Neural progenitor cell (in vitro differentiated cells): ENCODE measurements around the gene DPM1. TPM values are rescaled to one million over a fixed set of nuclear protein-coding genes. Genes with fewer than 3 reads are reported as not detected.

ENCODE experiments used
- DNase-seq: peaks from one replicate; pipeline ENCODE4 v3.0.0-alpha.2; 2016; ENCODE audit warnings: low spot score
- H2AFZ ChIP-seq: fragments of 200-600 bp; sonication (generic); replicated peaks from 2 replicates; pipeline ENCODE4 v1.6.1; 2016; ENCODE audit warnings: antibody characterized with exemption
- H3F3A ChIP-seq: fragments of 200-600 bp; sonication (generic); 2 replicates; pipeline ENCODE4 v1.6.1; 2016; ENCODE audit warnings: antibody characterized with exemption, low read depth
- H3K27ac ChIP-seq: fragments of 200-600 bp; sonication (generic); 2 replicates; pipeline ENCODE4 v1.5.1; 2016; ENCODE audit warnings: mild to moderate bottlenecking
- H3K27me3 ChIP-seq: fragments of 200-600 bp; sonication (generic); 2 replicates; pipeline ENCODE4 v1.6.1; 2016; ENCODE audit warnings: mild to moderate bottlenecking, moderate library complexity
- H3K36me3 ChIP-seq: fragments of 200-600 bp; sonication (generic); 2 replicates; pipeline ENCODE4 v1.5.1; 2016
- H3K4me1 ChIP-seq: fragments of 200-600 bp; sonication (generic); 2 replicates; pipeline ENCODE4 v1.6.1; 2016; ENCODE audit warnings: mixed run types
- H3K4me2 ChIP-seq: fragments of 200-600 bp; sonication (generic); 2 replicates; pipeline ENCODE4 v1.6.1; 2016
- H3K4me3 ChIP-seq: fragments of 200-600 bp; sonication (generic); 2 replicates; pipeline ENCODE4 v1.5.1; 2016
- H3K79me2 ChIP-seq: fragments of 200-600 bp; sonication (generic); 2 replicates; pipeline ENCODE4 v1.6.1; 2016; ENCODE audit warnings: low read depth
- H3K9ac ChIP-seq: fragments of 200-600 bp; sonication (generic); 2 replicates; pipeline ENCODE4 v1.6.1; 2016
- H3K9me3 ChIP-seq: fragments of 200-600 bp; sonication (generic); 2 replicates; pipeline ENCODE4 v1.5.1; 2016; ENCODE audit warnings: low read depth
- H4K20me1 ChIP-seq: fragments of 200-600 bp; sonication (generic); 2 replicates; pipeline ENCODE4 v1.6.1; 2016; ENCODE audit warnings: low read depth
- H3K27ac Mint-ChIP-seq: 3 replicates; pipeline ENCODE4 v1.8.0; 2021; ENCODE audit warnings: mixed read lengths
- H3K27me3 Mint-ChIP-seq: 2 replicates; pipeline ENCODE4 v1.8.0; 2022; ENCODE audit warnings: low read depth, mild to moderate bottlenecking, inconsistent platforms, moderate library complexity, mixed read lengths; ENCODE audit not compliant: insufficient read depth
- H3K36me3 Mint-ChIP-seq: 3 replicates; pipeline ENCODE4 v1.8.0; 2021; ENCODE audit warnings: mixed read lengths
- H3K4me1 Mint-ChIP-seq: 3 replicates; pipeline ENCODE4 v1.8.0; 2021; ENCODE audit warnings: mixed read lengths
- H3K4me3 Mint-ChIP-seq: 3 replicates; pipeline ENCODE4 v1.8.0; 2021; ENCODE audit warnings: mild to moderate bottlenecking, moderate library complexity, mixed read lengths
- H3K9me3 Mint-ChIP-seq: 3 replicates; pipeline ENCODE4 v1.8.0; 2020; ENCODE audit warnings: mixed read lengths
- EZH2 ChIP-seq: fragments of 200-600 bp; sonication (generic); IDR thresholded peaks from 2 replicates; pipeline ENCODE4 v1.6.1; 2017; ENCODE audit warnings: antibody characterized with exemption, mild to moderate bottlenecking, moderate library complexity
- EZH2phosphoT487 ChIP-seq: fragments of 200-600 bp; sonication (generic); IDR thresholded peaks from 2 replicates; pipeline ENCODE4 v1.6.1; 2017; ENCODE audit warnings: antibody characterized with exemption
- total RNA-seq: library from RNA; depleted of rRNA; stranded (reverse); fragments of >200 nt; gene quantifications from 2 replicates; pipeline ENCODE4 v1.2.3, GENCODE V29; 2015; ENCODE audit warnings: low replicate concordance
- TF ChIP-seq, protein P1 (sequence below): fragments of 200-600 bp; sonication (generic); IDR thresholded peaks from 2 replicates; pipeline ENCODE4 v1.5.1; 2017; ENCODE audit warnings: antibody characterized with exemption, mild to moderate bottlenecking

Gene DPM1
- total RNA-seq, 1 donor from 2014 or later = 173 TPM

DNA sequence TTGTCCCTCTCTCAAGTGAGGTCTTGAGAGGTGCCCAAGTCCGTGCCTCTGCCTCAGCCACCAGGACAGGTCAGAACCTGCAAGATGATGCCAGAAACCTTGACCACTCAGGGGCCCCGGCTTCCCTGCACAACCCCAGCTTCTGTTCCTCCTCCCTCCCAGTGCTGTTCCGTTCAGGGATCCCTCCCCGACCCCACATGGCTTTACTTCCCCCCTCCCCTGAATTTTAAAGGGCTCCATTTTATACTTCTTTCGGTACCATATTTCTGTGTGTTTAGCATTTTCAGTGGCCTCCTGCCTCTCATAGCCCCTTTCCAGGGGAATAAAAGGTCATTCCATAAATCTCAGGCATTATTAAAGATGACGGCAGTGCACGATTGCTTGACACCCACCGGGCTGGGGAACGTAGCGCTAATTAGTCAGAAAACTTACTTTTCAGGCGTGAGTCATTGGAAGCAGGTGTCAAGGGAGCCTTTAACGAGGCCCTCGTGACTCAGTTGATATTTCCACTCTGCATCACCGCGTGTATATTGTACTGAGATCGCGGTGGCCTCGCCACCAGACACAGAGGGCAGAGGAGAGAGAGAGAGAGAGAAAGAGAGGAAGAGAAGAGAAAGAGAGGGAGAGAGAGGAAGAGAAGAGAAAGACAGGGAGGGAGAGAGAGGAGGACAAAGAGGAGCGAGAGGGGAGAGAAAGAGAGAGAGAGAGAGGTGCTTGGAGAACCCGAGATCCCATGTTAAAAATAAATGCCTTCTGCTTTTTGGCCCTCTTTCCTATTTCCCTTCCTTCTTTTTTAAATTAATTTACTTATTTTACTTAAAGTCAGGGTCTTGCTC is 43.3 kb upstream of the DPM1 start:
- Mint-ChIP-seq H3K4me1 (peaks cover 34% of the 10 kb centered on the region), H3K4me3 (no peak overlapping the region), H3K27me3 (peaks cover 11% of the 10 kb centered on the region), H3K36me3 (peaks cover 5% of the 10 kb centered on the region), H3K27ac (no peak overlapping the region), H3K9me3 (no peaks in the 10 kb centered on the region)
- DNase-seq = no peak
- no peaks in the 10 kb centered on the region for H4K20me1 ChIP-seq
- H3K4me3 ChIP-seq = no peak overlapping the region
- H3K9me3 ChIP-seq = no peaks in the 10 kb centered on the region
- H3K4me1 ChIP-seq = peaks cover 12% of the 10 kb centered on the region
- H2AFZ ChIP-seq = no peak overlapping the region
- no peak overlapping the region for H3K27ac ChIP-seq
- H3K27me3 ChIP-seq = no peaks in the 10 kb centered on the region
- no peaks in the 10 kb centered on the region for H3F3A ChIP-seq
- no peak for TF ChIP-seq EZH2phosphoT487
- no peak for TF ChIP-seq EZH2
- TF ChIP-seq, protein P1, sequence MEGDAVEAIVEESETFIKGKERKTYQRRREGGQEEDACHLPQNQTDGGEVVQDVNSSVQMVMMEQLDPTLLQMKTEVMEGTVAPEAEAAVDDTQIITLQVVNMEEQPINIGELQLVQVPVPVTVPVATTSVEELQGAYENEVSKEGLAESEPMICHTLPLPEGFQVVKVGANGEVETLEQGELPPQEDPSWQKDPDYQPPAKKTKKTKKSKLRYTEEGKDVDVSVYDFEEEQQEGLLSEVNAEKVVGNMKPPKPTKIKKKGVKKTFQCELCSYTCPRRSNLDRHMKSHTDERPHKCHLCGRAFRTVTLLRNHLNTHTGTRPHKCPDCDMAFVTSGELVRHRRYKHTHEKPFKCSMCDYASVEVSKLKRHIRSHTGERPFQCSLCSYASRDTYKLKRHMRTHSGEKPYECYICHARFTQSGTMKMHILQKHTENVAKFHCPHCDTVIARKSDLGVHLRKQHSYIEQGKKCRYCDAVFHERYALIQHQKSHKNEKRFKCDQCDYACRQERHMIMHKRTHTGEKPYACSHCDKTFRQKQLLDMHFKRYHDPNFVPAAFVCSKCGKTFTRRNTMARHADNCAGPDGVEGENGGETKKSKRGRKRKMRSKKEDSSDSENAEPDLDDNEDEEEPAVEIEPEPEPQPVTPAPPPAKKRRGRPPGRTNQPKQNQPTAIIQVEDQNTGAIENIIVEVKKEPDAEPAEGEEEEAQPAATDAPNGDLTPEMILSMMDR = no peak
- H3K36me3 ChIP-seq = no peaks in the 10 kb centered on the region
- no peak overlapping the region for H3K4me2 ChIP-seq
- H3K79me2 ChIP-seq = no peaks in the 10 kb centered on the region
- H3K9ac ChIP-seq = no peak overlapping the region

DNA sequence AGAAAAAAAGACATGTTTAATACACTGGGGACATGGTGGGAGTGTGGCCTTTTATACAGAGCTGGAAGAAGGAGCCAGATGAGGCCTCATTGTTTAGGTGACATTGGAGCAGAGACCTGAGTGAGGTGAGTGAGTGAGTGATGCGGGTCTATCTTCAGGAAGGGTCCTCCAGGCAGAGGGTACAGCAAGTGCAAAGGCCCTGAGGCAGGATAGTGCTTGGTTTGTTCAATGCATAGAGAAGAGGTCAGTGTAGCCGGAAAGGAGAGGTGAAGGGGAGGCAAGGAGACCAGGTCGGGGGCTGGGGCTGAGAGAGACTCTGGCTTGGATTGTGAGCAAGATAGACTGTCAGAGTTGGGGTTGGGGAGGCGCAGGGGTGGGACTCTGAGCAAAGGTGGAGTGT is 41.0 kb upstream of the DPM1 start:
- H3K36me3 ChIP-seq = no peaks in the 10 kb centered on the region
- TF ChIP-seq, protein P1 = no peak
- no peak for TF ChIP-seq EZH2
- no peak for TF ChIP-seq EZH2phosphoT487
- no peak overlapping the region for H3K27ac Mint-ChIP-seq

DNA sequence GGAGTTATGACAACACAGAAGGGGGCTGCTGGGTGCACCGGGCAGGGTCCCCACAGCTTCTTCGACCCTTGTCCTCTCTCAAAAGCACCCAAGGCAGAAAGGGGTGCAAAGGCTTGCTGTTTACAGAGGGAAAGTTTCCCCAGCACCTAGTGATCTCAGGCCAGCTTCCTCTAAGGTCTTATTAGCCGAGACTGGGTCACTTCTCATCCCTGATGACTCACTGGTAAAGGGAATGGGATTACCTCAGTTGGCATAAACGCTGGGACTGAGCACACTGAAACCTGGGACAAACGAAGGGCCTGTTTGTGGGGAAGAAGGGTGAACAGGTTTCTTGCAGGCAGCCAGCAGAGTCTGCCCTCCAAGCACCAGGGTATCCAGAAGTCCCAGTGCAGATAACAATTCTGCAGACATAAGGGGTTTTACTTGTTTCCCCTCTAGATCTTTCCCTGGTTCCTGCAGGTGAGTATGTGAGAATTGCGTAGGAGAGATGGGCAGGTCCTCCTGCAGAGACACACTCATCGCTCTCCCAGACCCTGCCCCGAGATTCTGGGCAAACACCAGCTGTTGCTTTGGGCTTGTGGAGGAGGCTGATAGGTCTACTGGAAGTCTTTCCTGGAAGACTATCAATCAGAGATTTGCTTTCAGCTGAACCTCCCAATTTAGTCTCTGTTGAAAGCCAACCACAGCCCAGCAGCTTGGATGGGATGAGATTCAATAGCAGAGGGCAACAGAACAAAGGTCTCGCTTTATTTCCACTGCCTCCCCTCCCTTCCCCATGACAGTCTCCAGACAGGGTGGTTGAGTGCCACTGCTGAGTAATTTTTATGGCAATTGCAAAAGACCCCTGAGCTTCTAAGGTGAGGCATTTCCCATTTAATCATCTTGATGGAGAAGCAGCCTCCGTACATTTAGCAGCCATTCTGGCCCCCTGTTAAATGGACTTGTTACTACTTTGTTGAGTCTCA is 38.9 kb upstream of the DPM1 start:
- H3K27me3 ChIP-seq = no peaks in the 10 kb centered on the region
- H3K27ac ChIP-seq = no peak overlapping the region
- H3K4me1 Mint-ChIP-seq = peaks cover 20% of the 10 kb centered on the region
- peaks cover 20% of the 10 kb centered on the region for H3K27me3 Mint-ChIP-seq
- no peaks in the 10 kb centered on the region for H3K36me3 Mint-ChIP-seq
- no peaks in the 10 kb centered on the region for H3K79me2 ChIP-seq
- H3K9me3 Mint-ChIP-seq = no peaks in the 10 kb centered on the region
- H3K9ac ChIP-seq = no peak overlapping the region
- TF ChIP-seq, protein P1 = no peak
- TF ChIP-seq EZH2phosphoT487 = no peak
- no peak for TF ChIP-seq EZH2
- H4K20me1 ChIP-seq = no peaks in the 10 kb centered on the region
- no peaks in the 10 kb centered on the region for H3K9me3 ChIP-seq
- H3K4me3 Mint-ChIP-seq = no peak overlapping the region
- H3K27ac Mint-ChIP-seq = no peak overlapping the region
- H2AFZ ChIP-seq = no peak overlapping the region
- no peak overlapping the region for H3K4me2 ChIP-seq
- H3K36me3 ChIP-seq = no peaks in the 10 kb centered on the region
- no peak for DNase-seq
- H3K4me3 ChIP-seq = no peak overlapping the region
- H3K4me1 ChIP-seq = no peaks in the 10 kb centered on the region
- no peaks in the 10 kb centered on the region for H3F3A ChIP-seq

More for the DNA sequence above, 41.0 kb upstream of the DPM1 start:
- Histone ChIP-seq H3K4me3 (no peak overlapping the region), H3K9me3 (no peaks in the 10 kb centered on the region), H3K4me1 (peaks cover 12% of the 10 kb centered on the region), H3F3A (no peaks in the 10 kb centered on the region), H3K4me2 (no peak overlapping the region), H3K79me2 (no peaks in the 10 kb centered on the region), H4K20me1 (no peaks in the 10 kb centered on the region), H3K9ac (no peak overlapping the region), H3K27me3 (no peaks in the 10 kb centered on the region), H3K27ac (no peak overlapping the region), H2AFZ (no peak overlapping the region)
- Mint-ChIP-seq H3K4me1 (peaks cover 28% of the 10 kb centered on the region), H3K4me3 (no peak overlapping the region), H3K9me3 (no peaks in the 10 kb centered on the region), H3K27me3 (peaks cover 19% of the 10 kb centered on the region), H3K36me3 (no peaks in the 10 kb centered on the region)
- DNase-seq = no peak
